HG02970 (cell line): ENCODE measurements around the gene CEP95.
"Not testable (repeated sequence)": the region's sequence is repeated elsewhere in the genome, so short reads cannot be mapped to it uniquely, and the experiment has no call there.

Source experiments
- ATAC-seq: cut with Tn5 transposase; IDR thresholded peaks from one replicate; pipeline ENCODE4 v1.9.1; 2021; ENCODE audit warnings: mild to moderate bottlenecking, moderate library complexity, moderate number of reproducible peaks; ENCODE audit not compliant: unreplicated experiment, low FRiP score

Gene CEP95

DNA sequence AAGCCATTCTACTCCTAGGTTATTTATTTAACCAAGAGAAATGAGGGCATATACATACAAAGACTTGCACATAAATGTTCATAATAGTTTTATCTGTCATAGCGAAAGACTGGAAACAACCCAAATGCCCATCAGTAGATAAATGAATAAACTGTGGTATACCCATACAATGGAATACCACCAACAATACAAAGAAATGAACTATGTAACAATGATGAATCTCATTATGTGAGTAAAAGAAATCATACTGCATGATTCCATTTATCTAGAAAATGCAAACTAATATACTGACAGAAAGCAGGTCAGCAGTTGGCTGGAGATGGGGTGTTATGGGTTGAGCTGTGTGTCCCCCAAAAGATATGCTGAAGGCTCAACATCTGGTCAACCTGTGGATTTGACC is 57.3 kb downstream of the CEP95 start:
- no peak for ATAC-seq

DNA sequence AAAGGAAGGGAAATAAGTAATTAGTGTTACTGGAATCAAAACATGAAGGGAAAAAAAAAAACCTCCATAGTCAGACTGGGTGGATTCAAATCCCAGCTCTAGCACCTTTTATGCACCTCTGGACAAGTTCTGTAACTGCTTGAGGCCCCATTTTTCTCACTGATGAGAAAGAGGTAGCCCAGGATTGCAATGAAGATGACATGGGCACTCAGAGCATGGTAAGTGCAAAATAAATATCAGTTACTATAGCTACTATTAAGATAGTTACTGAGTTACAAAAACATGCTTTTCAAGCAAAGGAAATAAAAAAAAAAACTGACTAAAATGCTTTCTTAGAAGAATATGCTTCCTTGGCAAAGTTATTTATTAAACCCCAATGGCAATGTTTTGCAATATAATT is 58.8 kb downstream of the CEP95 start:
- no peak for ATAC-seq

DNA sequence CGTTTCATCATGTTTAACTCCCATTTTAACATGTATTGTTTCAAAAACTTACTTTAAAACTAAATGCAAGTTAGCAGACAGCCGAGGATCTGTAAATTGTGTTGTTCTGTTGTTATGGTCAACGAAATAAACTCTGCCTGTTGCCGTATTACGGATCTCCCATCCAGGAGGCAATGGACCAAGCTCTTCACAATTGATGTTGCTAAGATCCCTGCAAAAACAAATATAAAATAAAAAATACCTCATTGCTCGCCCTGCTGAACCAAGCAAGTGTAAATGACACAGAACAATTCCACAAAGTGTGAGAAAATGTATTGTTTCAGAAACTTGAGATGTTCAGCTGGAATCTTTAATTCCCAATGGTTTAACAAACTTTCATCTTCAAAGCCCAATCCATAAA is 65.0 kb downstream of the CEP95 start:
- no peak for ATAC-seq

DNA sequence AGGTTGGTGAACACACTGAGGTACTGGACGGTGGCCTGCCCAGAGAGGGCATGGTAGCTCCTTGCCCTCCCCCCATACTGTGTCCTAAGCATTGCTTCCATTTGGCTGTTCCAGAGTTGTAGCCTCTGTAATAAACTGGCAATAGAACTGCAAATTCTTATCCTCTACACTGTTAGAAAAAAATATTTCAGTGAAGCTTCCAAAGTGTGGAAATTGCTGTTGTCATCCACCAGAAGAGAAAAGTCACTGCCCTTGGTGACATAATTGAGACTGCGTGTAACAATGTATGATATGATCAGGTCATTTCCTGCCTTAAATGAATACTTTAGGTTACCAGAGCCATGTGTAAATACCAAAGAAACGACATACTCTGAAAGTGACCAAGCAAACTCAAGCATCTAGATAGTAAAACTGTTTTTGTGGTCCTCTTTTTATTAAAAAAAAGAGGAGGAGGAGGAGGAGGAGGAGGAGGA is 65.9 kb downstream of the CEP95 start:
- no peak for ATAC-seq

DNA sequence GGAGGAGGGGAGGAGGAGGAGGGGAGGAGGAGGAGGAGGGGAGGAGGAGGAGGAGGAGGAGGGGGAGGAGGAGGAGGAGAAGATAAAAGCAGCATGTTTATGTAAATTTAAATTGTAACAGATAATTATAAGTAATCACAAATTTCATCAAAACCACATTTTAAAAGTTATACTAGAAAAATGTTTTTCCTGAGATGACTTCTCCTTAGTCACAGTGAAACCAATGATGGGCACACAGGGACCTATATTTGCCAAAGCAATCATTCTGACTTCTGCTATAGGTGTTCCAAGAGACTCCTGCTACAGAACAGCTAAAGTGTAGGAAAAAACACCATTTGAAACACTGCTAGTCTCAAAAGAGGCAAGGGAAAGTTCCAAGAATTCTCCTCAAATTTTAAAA is 66.4 kb downstream of the CEP95 start:
- no peak for ATAC-seq

DNA sequence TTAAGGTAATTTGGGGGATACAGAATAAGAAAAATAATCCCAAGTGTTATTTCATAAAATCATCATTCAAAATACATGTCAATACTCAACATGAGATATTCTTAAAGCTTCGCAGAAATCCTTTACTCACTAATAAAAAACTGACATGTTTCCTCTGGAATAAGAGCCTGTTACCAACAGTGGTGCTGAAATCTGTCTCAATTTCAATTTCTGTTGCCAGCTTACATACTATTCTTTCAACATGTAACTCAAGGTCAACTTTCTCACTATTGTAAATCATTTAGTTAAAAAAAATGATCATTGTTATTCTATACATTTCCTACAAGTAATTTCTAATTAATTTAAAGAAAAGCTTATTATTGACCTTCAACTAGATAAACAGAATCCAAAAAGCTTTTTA is 67.9 kb downstream of the CEP95 start:
- ATAC-seq: no peak

DNA sequence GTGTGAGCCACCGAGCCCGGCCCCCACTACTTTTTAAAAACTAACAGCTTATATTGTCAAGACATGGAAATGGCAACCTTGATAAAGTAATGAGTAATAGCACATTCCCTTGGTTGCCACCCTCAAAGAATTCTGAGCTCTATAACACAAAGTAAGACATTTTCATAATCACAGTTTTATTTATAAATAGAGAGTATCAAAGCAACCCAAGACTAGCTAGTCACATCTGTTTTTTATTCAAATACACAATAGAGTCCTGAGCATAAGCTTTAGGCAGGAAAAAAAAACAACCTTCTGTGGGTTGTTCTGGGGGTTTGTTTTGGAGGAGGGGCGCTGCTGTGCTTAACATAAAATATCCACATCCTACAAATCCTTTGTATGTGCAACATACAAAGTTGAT is 68.7 kb downstream of the CEP95 start:
- no peak for ATAC-seq

DNA sequence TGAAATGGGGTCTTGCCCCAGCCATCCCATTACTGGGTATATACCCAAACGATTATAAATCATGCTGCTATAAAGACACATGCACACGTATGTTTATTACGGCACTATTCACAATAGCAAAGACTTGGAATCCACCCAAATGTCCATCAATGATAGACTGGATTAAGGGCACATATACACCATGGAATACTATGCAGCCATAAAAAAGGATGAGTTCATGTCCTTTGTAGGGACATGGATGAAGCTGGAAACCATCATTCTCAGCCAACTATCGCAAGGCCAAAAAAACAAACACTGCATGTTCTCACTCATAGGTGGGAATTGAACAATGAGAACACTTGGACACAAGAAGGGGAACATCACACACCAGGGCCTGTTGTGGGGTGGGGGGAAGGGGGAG is 70.2 kb downstream of the CEP95 start:
- not testable (repeated sequence) for ATAC-seq

DNA sequence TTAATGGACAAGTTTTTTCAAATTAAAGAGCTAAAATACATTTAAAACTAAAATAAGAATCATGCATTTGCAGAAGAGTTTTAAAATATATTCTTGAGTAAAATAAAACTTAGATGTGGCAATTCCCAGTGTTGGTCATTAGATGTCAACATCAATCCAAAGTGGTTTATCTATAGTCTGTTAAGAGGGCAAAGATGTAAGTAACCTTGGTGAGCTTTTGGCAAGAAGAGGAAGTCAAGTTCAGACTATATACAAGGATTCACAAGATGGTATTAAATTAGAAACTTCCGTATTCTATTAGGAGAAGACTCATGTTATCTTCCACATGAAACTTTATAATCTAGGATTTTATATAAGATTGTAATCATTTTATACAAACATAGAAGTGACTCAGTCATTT is 73.1 kb downstream of the CEP95 start:
- ATAC-seq: no peak

DNA sequence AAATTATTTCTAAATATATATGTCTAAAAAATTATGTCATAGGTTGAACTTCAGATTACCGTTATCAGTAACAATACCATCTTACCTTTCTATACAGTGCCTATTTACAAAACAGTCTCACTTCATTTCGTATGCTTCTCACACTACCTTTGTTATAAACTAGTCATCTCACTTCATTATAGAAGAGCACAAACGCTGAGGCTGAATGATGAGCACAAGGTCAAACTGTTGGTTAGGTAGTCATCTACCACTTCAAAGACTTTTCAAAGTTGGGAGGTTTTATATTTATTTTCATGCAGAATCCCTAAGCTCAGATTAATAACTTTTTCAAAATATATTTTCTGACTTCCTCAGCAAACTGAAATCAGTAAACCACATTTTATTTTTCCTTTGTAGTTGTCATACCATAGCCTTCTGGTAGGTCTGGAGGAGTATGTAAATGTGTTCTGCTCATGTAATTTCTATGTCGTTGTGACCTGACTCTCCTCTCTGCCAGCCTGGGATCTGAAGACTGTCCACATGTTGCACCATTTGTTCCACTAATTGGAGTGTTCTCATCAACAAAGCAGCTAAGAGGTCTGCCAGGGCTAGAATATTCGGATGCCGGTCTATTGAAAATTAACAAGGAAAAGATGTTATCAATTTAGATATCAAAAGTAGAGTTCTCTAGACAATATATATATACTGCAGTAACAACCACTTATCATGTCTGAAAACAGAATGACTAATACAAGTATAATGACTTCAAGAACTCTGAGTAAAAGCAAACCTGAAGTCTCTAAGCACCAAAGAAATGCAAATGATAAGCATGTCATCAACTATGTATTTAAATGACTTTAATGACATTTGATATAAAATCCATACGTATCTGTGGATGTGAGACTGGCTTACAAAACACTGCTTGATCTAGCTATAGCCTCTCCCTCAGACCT is 73.9 kb downstream of the CEP95 start:
- ATAC-seq: no peak

DNA sequence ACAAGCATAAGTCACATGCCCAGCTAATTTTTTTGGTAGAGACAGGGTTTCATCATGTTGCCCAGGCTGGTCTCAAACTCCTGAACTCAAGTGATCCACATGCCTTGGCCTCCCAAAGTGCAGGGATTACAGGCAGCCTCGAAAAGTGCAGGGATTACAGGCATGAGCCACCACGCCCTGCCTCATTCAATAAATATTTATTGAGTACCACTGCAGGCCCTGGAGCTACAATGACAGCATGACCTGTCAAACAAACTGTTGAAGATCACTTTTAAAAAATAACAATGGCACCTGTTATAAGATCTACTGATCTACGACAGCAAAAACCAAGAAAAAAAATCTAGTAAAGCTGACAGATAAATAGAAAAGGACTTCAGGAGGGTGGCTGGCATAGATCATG is 76.3 kb downstream of the CEP95 start:
- no peak for ATAC-seq

DNA sequence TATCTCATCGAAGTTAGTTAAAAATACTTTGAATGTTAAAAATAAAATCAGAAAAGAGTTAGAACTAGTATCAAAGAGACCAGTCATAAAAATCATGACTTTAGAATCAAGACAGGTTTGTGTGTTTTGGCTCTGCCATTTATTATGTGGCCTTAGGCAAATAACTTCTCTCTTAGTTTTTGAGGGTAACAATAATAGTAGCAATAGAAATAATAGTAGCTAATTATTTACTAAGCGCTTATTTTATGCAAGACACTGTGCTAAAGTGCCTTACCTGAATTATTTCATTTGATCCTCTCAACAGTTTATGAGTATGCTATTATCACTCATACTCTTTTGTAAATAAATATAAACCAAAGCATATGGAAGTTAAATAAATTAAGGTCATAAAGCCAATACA is 78.4 kb downstream of the CEP95 start:
- ATAC-seq: no peak
